ENCODE data around the gene MSRB1.
"Not testable (repeated sequence)": the region's sequence is repeated elsewhere in the genome, so short reads cannot be mapped to it uniquely, and the experiment has no call there.

The MSRB1 gene

DNA sequence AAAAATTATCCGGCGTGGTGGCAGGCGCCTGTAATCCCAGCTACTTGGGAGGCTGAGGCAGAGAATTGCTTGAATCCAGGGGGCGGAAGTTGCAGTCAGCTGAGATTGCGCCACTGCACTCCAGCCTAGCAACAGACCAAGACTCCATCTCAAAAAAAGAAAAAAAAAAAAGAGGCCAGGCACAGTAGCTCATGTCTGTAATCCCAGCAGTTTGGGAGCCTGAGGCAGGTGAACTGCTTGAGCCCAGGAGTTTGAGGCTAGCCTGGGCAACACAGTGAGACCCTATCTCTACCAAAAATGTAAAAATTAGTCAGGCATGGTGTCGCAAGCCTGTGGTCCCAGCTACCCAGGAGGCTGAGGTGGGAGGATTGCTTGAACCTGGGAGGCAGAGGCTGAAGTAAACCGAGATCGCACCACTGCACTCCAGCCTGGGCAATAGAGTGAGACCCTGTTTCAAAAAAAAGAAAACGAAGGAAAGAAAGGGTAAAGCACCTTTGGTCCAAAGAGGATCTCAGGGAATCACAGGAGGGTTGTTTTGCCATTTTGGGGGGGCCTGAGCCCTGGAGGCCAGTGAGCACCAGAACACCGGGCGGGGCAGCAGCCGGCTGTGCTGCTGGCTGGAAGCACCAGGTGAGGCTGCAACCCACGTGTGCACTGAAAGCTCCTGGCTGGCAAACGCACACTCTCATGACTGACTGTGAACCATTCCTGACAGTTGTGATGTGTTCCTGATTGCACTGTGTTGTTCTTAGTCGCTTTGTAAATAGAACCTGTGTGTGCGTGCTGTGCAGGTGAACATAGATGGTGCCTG lies 43.2 kb downstream of the MSRB1 start:
- no peak for TF ChIP-seq CTCF (IDR thresholded peaks at IDR 0.05; ENCODE audit: unreplicated experiment in 3 of 3)
- Mint-ChIP-seq H3K27ac (no peak overlapping the region), H3K36me3 (ENCODE audit: low read depth) (no peaks in the 10 kb centered on the region), H3K4me1 (peaks cover 12% of the 10 kb centered on the region), H3K27me3 (ENCODE audit: low read depth) (peaks cover 15% of the 10 kb centered on the region), H3K4me3 (no peak overlapping the region), H3K9me3 (no peaks in the 10 kb centered on the region)

DNA sequence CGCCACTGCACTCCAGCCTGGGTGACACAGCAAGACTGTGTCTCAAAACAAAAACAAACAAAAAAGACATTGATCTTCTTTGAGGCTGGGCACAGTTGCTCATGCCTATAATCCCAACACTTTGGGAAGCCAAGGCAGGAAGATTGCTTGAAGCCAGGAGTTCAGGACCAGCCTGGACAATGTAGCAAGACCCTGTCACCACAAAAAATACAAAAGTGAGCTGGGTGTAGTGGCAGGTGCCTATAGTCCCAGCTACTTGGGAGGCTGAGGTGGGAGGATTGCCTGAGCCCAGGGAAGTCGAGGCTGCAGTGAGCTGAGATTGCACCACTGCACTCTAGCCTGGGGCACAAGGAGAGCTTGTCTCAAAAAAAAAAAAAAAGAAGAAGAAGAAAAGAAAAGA lies 45.3 kb downstream of the MSRB1 start:
- not testable (repeated sequence) for H3K4me1 Mint-ChIP-seq; H3K4me3 Mint-ChIP-seq; H3K9me3 Mint-ChIP-seq; H3K27ac Mint-ChIP-seq; H3K36me3 Mint-ChIP-seq (ENCODE audit: low read depth)
- peaks cover 15% of the 10 kb centered on the region for H3K27me3 Mint-ChIP-seq (ENCODE audit: low read depth)

DNA sequence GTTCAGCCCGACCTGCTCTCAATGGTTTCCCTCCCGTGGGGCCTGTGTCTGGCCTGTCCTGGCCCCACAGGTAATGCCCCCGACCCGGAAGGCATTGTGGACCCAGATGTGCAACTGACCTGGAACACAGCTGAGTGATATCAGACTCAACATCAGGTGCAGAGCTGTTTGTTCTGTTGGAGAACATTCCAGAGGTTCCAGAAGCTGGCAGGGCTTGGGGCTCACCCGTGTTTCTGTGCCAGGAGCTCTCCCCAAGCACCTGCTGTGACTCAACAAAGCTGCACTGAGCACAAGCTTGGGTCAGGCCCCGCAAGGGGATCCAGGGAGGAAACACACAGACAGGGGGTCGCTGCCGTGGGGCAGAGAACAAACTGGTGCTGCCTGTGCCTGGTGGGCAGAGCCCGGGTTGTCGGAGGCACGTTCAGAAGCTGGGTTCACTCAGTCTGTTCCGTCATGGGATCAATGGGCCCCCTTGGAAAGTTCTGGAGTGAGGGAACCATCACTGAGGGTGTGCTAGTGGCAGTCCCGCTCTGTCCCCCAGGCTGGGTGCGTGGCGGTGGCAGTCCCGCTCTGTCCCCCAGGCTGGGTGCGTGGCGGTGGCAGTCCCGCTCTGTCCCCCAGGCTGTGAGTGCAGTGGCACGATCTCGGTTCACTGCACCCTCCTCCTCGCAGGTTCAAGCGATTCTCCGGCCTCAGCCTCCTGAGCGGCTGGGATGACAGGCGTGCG lies 46.9 kb downstream of the MSRB1 start:
- Mint-ChIP-seq H3K4me1 (no peaks in the 10 kb centered on the region), H3K4me3 (no peak overlapping the region), H3K36me3 (ENCODE audit: low read depth) (no peaks in the 10 kb centered on the region), H3K27me3 (ENCODE audit: low read depth) (peaks cover 16% of the 10 kb centered on the region), H3K27ac (no peak overlapping the region), H3K9me3 (no peaks in the 10 kb centered on the region)
- TF ChIP-seq CTCF (IDR thresholded peaks at IDR 0.05; ENCODE audit: unreplicated experiment in 3 of 3): no peak

DNA sequence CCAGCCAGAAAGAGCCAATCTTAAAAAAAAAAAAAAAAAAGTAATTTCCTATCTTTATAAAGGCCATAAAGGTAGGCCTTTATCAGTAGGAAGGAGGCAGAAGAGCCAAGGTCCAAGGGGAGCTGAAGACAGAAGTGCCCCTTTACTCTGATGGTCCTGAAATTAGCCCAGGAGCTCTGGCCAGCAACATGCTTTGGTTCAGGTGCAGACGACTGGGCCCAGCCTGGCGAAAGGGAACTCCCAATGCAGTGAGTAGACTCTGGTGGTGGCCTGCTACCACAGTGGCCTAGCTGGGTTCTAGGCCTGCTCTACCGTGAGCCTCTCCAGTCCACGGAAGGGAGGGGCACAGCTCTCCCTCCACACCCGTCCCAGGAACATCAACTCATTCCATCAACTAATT lies 47.9 kb downstream of the MSRB1 start:
- Mint-ChIP-seq H3K4me1 (peaks cover 6% of the 10 kb centered on the region), H3K27me3 (ENCODE audit: low read depth) (peaks cover 22% of the 10 kb centered on the region), H3K4me3 (no peak overlapping the region), H3K27ac (no peak overlapping the region), H3K9me3 (no peaks in the 10 kb centered on the region), H3K36me3 (ENCODE audit: low read depth) (no peaks in the 10 kb centered on the region)
- no peak for TF ChIP-seq CTCF (IDR thresholded peaks at IDR 0.05; ENCODE audit: unreplicated experiment in 3 of 3)

- peaks cover 23% of the 10 kb centered on the region for H3K27me3 Mint-ChIP-seq (ENCODE audit: low read depth)
- TF ChIP-seq CTCF (IDR thresholded peaks at IDR 0.05; ENCODE audit: unreplicated experiment in 3 of 3): no peak
- H3K27ac Mint-ChIP-seq: no peak overlapping the region
- peaks cover 6% of the 10 kb centered on the region for H3K4me1 Mint-ChIP-seq
- H3K4me3 Mint-ChIP-seq: no peak overlapping the region
- no peaks in the 10 kb centered on the region for H3K36me3 Mint-ChIP-seq (ENCODE audit: low read depth)
- no peaks in the 10 kb centered on the region for H3K9me3 Mint-ChIP-seq
These were observed 52.3 kb downstream of the MSRB1 start for GRCh38 chr16:1890708-1891050.

DNA sequence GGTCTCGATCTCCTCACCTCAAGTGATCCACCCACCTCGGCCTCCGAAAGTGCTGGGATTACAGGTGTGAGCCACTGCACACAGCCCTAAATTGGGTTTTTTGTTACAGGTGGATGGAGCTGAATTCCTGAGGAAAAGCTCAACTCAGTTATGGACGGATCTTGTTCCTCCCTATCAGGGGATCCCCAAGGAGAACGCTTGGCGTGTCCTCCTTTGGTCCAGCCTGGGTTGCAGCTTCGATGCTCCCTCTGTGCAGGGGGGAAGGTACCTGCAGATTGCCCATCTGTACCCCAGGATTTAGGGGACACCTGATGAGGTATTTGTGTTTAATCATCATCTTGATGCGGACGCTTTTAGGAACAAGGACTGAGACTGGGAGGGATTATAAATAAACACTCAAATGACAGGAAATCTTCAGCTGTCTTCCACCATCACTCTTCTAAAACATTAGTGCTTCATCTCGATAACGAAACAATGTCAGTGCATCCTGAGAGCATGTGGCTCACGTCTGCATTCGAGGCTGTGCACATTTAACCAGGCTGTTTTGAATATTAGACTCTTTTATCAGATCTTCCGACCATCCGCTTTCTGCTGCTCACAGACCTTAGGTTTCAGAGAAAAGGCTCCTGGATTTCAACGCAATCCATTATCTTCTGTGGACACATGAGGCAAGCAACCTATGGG lies 52.8 kb downstream of the MSRB1 start:
- Mint-ChIP-seq H3K4me3 (no peak overlapping the region), H3K4me1 (peaks cover 6% of the 10 kb centered on the region), H3K27me3 (ENCODE audit: low read depth) (peaks cover 26% of the 10 kb centered on the region), H3K27ac (no peak overlapping the region), H3K9me3 (no peaks in the 10 kb centered on the region), H3K36me3 (ENCODE audit: low read depth) (no peaks in the 10 kb centered on the region)
- TF ChIP-seq CTCF (IDR thresholded peaks at IDR 0.05; ENCODE audit: unreplicated experiment in 3 of 3): no peak

Data from nephron (organoid).